Kidney epithelial cell (primary cell): ENCODE measurements around the gene ITPKA. TPM values are rescaled to one million over a fixed set of nuclear protein-coding genes. Genes with fewer than 3 reads are reported as not detected.

Experiments used
- DNase-seq: peaks from one replicate; pipeline ENCODE4 v3.0.0-alpha.2; 2010; ENCODE audit warnings: low read depth
- H3K27me3 ChIP-seq: 2 replicates; pipeline ENCODE4 v1.6.0; 2011; ENCODE audit warnings: low read length; ENCODE audit not compliant: control insufficient read depth, insufficient read depth
- H3K36me3 ChIP-seq: 2 replicates; pipeline ENCODE4 v1.5.1; 2011; ENCODE audit warnings: low read length; ENCODE audit not compliant: control insufficient read depth, insufficient read depth
- H3K4me3 ChIP-seq: 2 replicates; pipeline ENCODE4 v1.5.1; 2011; ENCODE audit warnings: low read depth, mild to moderate bottlenecking, control low read depth, low read length
- CTCF ChIP-seq: IDR thresholded peaks from 2 replicates; pipeline ENCODE4 v1.5.1; 2011; ENCODE audit warnings: mild to moderate bottlenecking, moderate library complexity, low read length, control low read depth, inconsistent platforms; ENCODE audit not compliant: insufficient read depth, poor library complexity, severe bottlenecking
- total RNA-seq: library from RNA; depleted of rRNA; stranded (reverse); fragments of >200 nt; gene quantifications from 2 replicates; pipeline ENCODE4 v1.2.3, GENCODE V29; 2015

The ITPKA gene
- total RNA-seq, 1 donor from 2014 or later: 115 TPM

- DNase-seq: no peak
- no peaks in the 10 kb centered on the region for H3K36me3 ChIP-seq
Measured at GRCh38 chr15:41550066-41550775, 56.5 kb downstream of the ITPKA start.

More at GRCh38 chr15:41550066-41550775, 56.5 kb downstream of the ITPKA start:
- no peak overlapping the region for H3K4me3 ChIP-seq
- no peak for TF ChIP-seq CTCF
- H3K27me3 ChIP-seq: no peaks in the 10 kb centered on the region

Other genes with a start within 250 kb of the ITPKA start
- gene OIP5, start 161.3 kb upstream of the ITPKA start, total RNA-seq: 2.7 and 4.4 TPM in 2 replicates
- gene NUSAP1, start 161.0 kb upstream of the ITPKA start, total RNA-seq: 15.1 and 21.3 TPM in 2 replicates
- 18.2 and 27.3 TPM in 2 replicates for gene NDUFAF1, start 91.4 kb upstream of the ITPKA start, total RNA-seq
- 21.3 and 27.9 TPM in 2 replicates for gene RTF1, start 76.8 kb upstream of the ITPKA start, total RNA-seq
- 7.9 and 11.5 TPM in 2 replicates for gene LTK, start 20.0 kb downstream of the ITPKA start, total RNA-seq
- gene RPAP1, start 50.4 kb downstream of the ITPKA start, total RNA-seq: 30.8 and 48.9 TPM in 2 replicates
- gene TYRO3, start 65.3 kb downstream of the ITPKA start, total RNA-seq: 5.2 and 10.7 TPM in 2 replicates
- 39.6 and 43.1 TPM in 2 replicates for gene MGA, start 166.5 kb downstream of the ITPKA start, total RNA-seq